OCI-LY1 (cell line): ENCODE results near the gene ACSS1.

Experiments
- CTCF ChIP-seq: fragments of 200-600 bp; sonication (generic), shearing (Covaris generic); IDR thresholded peaks from 2 replicates; pipeline ENCODE4 v1.5.1; 2017; ENCODE audit warnings: mild to moderate bottlenecking, antibody characterized with exemption, low read length, moderate library complexity, mixed read lengths
- EZH2 ChIP-seq: fragments of 200-600 bp; sonication (generic), shearing (Covaris generic); IDR thresholded peaks from 2 replicates; pipeline ENCODE4 v1.8.0; 2017; ENCODE audit warnings: borderline replicate concordance, mixed run types, mild to moderate bottlenecking, antibody characterized with exemption, low read length, moderate library complexity, mixed read lengths

GRCh38 chr20:24987244-24987643 is 70.7 kb downstream of the ACSS1 start:
- TF ChIP-seq CTCF: no peak
- no peak for TF ChIP-seq EZH2
